ENCODE measurements around the gene SBK2.
A peak's percentile ranks its signal among the peaks of the same experiment; 100 is the strongest.
"Not testable (repeated sequence)": the region's sequence is repeated elsewhere in the genome, so short reads cannot be mapped to it uniquely, and the experiment has no call there.

The SBK2 gene, protein sequence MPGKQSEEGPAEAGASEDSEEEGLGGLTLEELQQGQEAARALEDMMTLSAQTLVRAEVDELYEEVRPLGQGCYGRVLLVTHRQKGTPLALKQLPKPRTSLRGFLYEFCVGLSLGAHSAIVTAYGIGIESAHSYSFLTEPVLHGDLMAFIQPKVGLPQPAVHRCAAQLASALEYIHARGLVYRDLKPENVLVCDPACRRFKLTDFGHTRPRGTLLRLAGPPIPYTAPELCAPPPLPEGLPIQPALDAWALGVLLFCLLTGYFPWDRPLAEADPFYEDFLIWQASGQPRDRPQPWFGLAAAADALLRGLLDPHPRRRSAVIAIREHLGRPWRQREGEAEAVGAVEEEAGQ

DNA sequence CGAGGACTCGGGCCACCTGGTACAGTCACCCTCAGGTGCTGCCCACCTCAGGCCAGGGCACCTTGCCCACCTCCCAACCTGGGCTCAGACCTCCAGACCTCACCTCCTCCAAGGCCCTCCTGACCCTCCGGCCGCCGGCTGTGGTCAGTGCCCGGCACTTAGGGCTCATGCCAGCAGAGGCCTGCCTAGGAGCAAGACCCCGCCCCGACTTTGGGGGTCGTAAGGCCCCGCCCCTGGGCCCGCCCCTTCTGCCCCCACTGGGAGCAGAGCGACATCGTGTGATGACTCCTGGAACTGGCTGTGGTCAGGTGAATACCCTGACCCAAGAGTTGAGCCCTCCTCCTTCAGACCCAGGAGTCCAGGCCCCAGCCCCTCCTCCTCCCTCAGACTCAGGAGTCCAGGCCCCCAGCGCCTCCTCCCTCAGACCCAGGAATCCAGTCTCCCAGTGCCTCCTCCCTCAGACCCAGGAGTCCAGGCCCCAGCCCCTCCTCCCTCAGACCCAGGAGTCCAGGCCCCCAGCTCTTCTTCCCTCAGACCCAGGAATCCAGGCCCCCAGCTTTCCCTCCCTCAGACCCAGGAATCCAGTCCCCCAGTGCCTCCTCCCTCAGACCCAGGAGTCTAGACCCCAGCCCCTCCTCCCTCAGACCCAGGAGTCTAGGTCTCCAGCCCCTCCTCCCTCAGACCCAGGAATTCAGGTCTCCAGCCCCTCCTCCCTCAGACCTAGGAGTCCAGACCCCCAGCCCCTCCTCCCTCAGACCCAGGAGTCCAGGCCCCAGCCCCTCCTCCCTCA is at the start of gene SBK2:
Gene SBK2 (minus strand): TSS at position 183 of the 790 bp plus-strand sequence. CDS start 839 bp downstream, outside the sequence.
- DNase-seq = no peak

DNA sequence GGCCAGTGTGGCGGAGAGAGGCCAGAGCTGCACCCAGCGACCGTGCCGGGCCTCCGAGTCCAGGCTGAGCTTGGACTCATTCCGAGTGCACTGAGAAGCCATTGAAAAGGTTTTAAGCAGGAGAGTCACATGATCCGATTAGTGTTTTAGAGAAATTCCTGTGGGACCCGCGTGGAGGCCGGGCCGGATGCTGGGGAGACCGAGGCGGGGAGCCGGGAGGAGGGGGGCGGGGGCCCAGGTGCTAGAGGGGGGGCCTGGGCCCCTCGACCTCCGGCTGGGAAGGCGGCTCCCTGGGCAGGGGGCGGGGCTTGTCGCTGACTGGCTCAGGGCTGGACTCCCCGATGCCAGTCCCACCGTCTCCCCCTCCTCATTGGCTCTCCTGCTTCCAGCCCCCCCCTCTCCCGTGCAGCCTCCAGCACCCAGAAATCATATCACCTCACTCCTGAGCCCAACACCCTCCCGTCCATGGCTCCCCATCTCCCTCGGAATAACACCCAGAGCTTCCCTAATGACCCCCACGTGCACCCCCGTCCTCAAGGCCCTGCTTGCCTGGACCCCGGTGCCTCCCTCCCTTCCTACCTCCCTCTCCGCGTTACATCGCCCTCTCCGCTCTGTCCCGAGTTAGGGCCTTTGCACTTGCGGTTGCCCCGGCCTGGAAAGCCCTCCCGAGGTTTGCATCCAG is 48.9 kb upstream of the SBK2 start:
- DNase-seq = peak; percentile 98

DNA sequence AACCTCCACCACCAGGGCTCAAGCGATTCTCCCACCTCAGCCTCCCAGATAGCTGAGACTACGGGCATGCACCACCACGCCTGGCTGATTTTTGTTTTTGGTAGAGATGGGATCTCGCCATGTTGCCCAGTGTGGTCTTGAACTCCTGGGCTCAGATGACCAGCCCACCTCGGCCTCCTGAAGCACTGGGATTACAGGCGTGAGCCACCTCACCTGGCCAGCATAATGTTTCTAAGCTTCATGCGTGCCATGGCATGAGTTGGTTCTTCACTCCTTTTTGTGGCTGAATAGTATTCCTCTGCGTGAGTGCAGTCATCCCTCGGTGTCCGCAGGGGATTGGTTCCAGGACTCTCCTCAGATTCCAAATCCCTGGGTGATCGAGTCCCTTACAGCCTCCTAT is 47.9 kb upstream of the SBK2 start:
- DNase-seq = no peak

DNA sequence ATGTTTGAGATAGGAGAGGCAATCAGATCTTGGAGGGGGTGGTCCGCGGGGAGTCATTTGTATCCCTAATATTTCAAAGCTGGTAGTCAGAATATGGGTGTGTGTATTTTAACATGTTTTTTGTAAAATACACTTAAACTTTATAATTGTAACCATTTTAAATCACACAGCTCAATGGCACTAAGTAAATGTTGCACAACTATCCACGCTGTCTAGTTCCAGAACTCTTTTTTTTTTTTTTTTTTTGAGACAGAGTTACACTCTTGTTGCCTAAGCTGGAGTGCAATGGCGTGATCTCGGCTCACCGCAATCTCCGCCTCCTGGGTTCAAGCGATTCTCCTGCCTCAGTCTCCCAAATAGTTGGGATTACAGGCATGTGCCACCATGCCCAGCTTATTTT is 47.0 kb upstream of the SBK2 start:
- DNase-seq = not testable (repeated sequence)

DNA sequence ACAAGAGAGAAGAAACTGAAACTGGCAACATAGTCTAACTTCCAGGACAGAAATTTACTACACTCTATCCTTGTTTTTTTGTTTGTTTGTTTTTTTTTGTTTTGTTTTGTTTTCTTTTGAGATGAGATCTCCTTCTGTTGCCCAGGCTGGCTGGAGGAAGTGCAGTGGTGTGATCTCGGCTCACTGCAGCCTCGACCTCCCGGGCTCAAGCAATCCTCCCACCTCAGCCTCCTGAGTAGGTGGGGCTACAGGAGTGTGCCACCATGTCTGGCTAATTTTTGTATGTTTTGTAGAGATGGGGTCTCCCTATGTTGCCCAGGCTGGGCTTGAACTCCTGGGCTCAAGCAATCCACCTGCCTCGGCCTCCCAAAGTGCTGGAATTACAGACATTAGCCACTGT is 45.4 kb upstream of the SBK2 start:
- not testable (repeated sequence) for DNase-seq

DNA sequence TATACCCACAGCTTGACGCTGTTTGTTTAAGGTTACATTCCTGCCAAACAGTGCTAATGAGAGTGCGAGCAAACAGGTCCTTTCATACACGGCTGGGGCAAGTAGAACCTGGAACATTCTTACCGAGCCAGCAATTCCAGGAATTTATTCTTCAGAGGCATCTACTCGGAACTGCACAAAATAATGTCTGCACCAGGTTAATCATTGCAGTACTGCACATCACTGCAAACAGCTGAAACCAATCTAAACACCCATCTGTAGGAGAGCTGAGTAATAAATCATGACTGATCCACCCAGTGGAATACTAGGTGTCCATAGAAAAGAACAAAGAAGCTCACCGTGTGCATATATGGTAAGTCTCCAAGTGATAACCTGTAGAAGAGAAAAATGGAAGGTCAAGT is 44.9 kb upstream of the SBK2 start:
- DNase-seq = no peak

DNA sequence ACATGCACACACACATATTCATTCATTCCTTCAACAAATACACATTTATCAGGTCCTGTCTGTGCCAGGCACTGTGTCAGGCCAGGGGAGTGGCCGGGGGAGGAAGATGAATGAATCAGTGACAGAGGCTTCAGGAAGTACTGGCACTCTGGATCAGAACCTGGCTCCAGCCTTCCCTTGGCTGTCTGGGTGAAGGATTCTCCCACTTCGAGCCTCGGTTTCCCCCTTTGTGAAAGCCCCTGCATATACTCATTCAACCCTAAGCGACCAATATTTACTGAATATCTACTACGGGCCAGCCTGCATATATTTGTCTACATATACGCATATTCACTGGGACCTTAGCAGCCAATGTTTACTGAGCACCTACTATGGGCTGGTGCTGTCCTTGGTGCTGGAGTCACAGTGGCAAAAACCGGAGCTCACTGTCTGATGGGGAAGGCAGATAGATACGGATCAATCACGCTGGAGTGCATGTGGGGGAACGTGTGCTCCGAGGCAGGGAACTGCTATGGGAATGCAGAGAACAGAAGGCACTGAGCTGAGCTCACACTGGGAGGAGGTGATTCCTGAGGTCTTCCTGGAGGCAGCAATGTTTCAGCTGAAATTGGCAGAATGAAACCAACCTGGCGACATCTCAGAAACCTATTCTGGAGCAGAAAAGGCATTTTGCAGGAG is 44.4 kb upstream of the SBK2 start:
- DNase-seq = no peak

DNA sequence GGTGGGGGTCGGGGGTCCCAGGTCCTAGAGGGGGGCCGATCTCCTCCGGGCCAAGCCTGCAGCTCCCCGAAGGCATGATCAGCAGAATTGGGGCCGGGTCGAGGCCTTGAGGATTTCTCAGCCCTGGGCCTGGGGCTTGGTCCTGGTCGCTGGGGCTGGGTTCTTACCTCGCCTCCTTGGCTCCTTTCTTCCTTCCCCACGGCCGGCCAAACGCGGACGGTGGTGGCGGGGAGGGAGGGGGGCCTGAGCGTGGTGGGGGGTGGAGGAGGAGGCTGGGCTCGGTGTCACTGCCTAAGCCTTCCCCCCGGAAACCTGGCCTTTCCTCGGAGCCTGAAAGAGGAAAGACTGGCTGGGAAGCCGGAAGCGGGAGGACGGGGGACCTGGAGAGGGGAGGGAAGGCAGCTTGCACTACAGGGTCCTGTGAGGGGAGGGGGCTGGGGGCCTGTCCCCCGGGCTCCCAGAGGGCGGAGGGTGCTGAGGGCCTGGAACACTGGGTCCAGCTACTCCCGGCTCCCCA is 43.8 kb upstream of the SBK2 start, which contains the start of gene ZNF579:
Gene ZNF579 (minus strand): TSS at position 221 of the 517 bp plus-strand sequence. CDS start 1,209 bp downstream, outside the sequence.
- peak; percentile 90 for DNase-seq

DNA sequence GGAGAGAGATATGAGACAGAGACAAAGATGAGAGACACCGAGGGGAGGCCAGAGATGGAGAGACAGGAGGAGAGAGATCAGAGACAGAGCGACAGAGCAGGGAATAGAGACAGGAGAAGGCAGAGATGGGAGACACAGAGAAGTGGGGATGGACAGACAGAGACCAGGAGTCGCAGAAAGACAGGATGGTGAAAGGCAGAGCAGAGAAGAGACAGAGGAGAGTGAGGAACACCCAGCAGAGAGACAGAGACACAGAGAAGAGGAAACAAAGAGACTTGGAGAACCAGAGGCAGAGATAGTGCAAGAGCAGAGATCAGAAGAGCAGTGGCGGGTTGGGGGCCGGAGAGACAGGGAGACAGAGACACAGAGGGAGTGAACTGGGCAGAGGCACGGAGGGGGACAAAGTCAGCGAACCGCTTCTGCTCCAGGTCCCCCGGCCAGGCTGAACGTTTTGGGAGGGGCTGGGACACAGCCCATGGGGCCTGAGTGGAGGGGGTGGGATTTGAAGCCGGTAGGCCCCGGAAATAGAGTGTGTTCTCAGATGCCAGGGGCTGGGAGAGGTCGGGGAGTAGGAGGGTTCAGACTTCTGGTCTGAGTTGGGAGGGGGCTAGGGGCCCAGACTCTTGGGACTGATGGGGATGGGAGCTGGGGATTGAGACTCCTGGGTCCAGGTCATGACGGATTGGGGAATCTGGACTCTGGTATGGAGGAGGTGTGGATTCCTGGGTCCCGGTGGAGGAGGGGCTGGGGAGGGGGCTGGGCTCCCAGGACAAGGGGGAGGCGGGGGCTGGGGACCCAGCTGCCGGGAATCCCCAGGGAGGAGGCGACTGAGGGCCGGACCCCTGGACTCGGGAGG is 43.1 kb upstream of the SBK2 start:
- DNase-seq = peak; percentile 9

DNA sequence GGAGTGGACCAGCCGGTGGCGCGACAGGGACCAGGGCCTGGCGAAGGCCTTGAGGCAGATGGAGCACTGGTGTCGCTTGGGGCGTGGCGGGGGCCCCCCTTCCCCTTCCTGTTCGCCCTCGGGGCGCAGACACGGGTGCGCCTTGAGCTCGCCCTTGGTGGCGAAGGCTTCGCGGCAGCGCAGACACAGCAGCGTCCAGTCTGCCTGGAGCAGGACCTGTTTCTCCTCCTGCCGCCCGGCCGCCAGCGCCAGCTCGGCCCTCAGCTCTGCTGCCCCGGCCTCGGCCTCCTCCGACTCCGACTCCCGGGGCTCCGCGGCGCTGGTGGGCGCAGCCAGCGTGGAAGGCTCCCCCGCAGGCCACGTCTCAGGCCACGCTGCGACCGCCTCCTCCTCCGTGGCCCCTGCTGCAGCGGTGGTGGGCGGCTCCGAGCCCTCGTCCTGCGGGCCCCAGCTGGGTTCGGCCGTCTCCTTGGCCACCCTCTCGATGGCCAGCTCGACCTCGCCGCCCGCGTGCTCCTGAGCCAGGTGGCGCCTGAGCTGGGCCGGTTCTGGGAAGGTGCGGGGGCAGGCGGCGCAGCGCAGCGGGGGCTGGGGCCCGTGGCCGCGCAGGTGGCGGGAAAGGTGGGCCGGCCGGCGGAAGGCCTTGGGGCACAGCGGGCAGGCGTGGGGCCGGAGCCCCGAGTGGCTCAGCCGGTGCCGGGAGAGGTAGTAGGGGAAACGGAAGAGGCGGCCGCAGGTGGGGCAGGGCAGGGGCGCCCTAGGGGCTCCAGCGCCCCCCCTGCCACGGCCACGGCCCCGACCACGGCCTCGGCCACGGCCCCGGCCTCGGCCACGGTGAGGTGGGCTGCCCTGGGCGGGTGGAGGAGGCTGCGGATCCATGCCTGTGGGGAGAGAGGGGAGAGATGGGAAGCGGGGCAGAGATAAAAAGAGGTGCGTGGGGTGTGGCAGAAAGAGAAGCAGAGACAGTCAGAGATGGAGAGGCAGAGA is 42.1 kb upstream of the SBK2 start:
- DNase-seq = no peak

DNA sequence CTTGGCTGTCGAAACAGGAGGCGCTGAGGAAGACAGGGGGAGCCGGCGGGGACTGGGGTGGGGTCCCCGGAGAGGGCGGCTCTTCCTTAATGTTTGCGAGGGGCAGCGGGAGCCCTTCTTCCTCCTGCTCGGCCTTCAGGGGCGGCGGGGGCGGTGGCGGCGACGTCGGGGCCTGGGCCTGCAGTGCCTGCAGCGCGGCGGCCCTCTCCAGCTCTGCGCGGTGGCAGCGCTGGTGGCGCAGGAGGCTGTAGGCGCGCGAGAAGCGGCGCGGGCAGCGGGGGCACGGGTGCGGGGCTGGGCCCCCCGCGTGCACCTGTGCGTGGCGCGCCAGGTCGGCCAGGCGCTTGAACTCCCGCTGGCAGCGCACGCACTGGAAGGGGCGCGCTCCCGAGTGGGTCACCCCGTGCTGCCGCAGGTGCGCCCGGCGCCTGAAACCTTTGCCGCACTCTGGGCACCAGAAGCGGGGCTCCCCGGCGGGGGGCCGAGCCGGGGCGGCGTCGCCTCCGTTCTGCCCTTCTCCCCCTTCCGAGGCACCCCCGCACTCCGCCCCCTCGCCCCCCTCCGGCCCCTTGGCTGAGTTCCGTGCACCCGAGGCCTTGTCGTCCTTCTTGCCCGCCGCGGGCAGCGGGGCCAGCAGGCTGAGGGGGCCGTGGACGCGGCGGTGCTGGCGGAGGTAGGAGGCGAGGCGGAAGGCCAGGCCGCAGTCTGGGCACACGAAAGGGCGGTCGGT is 41.3 kb upstream of the SBK2 start:
- DNase-seq = no peak

DNA sequence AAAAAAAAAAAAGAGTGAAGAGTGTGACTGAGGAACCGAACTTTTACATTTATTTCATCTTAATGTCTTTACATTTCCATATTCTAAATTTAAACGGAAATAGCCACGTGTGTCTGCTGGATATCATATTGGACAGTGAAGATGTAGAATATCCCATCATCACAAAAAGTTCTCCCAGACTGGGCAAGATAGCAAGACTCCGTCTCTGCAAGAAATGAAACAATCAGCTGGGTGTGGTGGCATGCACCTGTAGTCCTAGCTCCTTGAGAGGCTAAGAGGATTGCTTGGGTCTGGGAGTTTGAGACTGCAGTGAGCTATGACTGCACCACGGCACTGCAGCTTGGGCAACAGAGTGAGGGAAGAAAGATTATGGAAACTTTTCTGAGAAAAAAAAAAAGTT is 39.8 kb upstream of the SBK2 start:
- DNase-seq = no peak

DNA sequence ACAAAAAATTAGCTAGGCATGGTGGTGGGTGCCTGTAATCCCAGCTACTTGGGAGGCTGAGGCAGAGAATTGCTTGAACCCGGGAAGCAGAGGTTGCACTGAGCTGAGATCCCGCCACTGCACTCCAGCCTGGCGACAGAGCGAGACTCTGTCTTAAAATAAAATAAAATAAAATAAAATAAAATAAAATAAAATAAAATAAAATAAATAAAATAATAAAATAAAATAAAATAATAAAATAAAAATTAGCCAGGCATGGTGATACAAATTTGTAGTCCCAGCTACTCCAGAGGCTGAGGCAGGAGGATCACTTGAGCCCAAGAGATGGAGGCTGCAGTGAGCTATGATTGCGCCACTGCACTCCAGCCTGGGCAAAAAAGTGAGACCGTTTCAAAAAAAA is 37.0 kb upstream of the SBK2 start:
- not testable (repeated sequence) for DNase-seq

DNA sequence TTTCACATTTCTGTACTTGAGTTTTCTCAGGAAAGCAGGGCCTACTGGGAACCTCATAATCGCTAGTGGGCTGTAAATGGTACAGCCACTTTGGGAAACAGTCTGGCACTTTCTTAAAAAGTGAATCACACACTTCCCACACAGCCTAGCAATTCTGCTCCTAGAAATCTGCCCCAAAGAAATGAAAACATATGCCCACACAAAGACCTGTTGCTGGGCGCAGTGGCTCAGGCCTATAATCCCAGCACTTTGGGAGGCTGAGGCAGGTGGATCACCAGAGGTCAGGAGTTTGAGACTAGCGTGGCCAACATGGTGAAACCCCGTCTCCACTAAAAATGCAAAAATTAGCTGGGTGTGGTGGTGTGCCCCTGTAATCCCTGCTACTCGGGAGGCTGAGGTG is 32.5 kb upstream of the SBK2 start:
- not testable (repeated sequence) for DNase-seq

DNA sequence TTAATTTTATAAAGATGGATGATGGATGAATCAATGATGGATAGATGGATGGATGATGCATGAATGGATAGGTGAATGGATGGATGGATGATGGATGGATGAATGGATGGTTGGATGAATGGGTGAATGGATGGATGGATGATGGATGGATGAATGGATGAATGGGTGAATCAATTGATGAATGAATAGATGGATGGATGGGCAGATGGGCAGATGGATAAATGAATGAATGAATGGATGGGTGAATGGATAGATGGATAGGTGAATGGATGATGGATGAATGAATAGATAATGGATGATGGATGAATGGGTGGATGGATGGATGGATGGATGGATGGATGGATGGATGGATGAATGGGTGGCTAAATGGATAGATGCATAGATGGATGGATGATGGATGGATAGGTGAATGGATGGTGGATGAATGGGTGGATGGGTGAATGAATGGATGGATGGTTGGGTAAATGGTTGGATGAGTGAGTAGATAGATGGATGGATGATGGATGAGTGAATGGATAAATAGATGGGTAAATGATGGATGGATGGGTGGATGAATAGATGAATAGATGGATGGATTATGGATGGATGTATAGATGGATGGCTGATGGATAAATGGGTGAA is 30.9 kb upstream of the SBK2 start:
- DNase-seq = no peak

DNA sequence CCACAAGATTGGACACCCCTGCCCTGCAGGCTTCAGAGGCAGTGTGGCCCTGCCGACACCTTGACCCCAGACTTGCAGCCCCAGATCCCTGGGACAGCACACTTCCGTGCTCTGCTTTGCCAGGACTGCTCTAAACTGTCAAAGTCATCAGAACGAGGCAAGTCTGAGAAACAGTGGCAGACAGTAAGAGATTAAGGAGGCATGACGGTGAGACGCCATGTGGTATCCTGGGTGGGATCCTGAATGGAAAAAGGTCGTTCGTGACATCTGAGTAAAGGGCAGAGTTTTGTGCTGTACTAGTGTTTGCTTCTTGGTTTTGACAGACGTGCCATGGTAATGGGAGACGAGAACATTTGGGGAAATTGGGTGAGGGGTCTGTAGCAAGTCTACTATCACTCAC is 29.9 kb upstream of the SBK2 start:
- no peak for DNase-seq

DNA sequence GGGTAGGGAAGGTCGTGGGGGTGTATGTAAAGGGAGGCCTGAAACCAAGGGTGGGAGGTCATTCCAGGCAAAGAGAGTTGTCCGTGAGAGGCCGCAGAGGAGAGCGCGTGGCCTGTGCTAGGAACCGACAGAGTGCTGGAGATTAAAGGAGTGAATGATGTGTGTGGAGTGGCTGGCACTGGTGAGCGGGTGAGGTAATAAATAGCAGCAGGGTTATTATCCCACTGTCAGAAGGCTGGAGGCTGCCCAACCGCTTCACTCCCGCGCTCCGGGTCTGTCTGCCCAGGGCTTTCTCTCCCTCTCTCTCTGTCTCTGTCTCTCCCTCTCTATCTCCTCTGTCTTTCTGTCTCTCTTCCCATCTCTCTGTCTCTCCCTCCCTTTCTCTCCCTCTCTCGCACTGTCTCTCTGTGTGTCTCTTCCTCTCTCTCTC is 26.3 kb upstream of the SBK2 start:
- DNase-seq = no peak

DNA sequence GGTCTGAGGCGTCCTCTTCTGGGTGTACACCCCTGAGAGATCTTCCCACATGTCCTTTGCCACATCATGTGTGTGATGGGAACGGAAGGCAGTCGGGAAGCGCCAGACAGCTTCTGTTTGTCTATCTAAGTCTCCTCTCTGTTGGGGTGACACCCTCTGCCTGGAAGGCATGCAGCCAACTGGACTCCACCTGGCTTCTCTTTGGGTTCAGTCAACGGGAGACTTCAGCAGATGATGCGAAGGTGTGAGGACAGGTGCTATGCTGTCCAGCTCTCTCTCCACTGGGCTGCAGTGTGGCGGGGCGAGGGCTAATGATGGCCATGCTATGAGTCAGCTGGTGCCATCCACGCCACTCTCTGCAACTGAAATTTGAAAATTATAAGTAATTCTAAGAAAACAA is 22.8 kb upstream of the SBK2 start:
- no peak for DNase-seq

DNA sequence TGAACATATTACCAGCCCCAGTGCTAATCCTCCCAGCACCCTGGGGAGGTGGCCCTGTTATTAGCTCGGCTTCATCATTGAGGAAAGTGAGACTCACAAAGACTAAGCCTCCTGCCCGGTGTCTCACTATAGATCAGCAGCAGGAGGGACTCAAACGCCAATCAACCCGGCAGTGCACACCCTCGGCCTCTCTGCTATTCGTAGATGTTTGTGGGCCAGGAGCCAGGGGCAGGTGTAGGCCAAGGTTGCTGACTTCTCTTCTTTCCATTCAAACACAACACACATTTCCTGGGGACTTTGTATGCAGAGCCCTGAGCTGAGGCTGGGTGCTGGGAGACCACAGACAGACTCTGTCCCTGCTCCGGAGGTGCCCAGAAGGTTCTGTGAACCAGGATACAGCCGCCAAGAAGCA is 17.8 kb upstream of the SBK2 start:
- DNase-seq = no peak
